ENCODE results near the gene GRM4.
"Not testable (repeated sequence)": the region's sequence is repeated elsewhere in the genome, so short reads cannot be mapped to it uniquely, and the experiment has no call there.

The GRM4 gene

DNA sequence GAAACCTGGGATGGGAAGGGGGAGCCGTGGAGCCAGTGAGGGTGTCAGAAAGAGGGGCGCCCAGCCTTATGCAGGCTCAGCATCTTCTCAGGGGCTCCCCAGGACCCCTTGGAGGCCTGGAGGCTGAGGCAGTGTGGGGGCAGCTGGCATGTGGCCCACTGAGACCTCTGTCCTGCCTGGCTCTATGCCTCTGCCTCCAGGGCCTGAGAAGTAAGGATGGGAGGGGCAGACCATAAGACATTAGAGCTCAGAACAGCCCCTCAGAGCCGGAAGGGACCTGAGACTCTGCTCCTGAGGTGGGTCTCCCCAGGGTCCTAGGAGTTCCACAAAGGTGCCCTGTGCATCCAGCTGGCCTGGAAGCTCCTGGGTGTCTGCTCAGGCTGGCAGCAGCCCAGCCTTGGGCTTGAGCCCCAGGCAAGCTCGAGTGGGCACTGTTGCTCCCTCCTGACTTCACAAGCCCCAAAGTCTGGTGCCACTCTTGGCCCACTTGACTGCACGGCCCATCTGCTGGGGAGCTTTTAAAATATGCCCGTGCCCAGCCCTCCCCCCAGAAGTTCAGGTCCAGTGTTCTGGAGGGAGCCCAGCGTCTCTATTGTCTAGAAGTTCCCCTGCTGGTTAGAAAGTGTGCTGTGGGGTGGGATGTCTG is 126.8 kb downstream of the GRM4 start:
- DNase-seq: no peak

DNA sequence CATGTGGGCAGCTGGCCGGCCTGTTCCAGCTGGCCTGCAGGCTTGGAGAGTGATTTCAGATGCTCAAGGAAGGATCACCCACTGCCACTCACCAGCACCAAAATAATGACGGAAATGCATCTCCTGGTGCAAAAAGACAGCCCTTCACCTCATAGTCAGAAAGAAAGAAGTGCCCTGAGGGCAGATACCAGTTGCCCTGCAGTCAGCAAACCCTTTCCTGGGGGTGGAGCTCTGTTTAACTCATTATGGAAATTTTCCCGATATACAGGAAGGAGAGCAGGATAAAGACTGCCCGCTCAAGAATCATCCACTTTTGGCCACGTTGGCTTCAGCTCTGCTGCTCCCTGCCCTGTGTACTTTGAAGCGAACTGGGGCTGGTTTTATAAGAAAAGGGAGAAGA is 127.9 kb downstream of the GRM4 start:
- no peak for DNase-seq

GRCh38 chr6:34017106-34017805 is 128.6 kb downstream of the GRM4 start:
- no peak for DNase-seq

DNA sequence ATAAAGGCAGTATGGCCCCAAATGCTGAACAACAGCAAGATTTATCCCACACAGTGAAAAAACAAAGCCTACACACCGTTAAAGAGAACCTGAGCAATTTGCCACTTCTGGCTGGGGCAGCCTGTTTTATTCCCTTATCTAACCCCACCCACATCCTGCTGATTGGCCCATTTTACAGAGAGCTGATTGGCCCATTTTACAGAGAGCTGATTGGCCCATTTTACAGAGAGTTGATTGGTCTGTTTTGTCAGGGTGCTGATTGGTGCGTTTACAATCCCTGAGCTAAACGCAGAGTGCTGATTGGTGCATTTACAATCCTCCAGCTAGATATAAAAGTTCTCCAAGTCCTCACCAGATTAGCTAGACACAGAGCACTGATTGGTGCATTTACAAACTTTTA is 129.3 kb downstream of the GRM4 start:
- DNase-seq: not testable (repeated sequence)

DNA sequence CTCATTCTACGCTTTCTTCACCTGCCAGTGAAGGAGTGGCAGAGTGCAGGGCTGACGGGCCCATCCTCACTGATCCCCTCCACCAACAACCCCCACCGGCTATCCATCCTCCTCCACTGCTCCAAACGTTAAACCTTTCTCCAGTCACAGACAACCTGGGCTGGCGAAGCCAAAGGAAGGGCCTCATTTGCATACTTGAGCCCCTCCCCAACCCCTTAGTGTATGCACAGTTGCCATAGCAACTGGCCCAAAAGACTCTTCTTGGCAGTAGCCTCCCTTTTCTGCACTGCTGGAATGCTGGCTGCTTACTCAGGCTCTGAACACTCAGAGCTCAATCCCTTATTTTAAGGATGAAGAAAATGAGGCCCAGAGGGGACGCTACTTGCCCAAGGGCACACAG is 130.3 kb downstream of the GRM4 start:
- DNase-seq: no peak

- no peak for DNase-seq
These were observed 134.6 kb downstream of the GRM4 start for GRCh38 chr6:34011264-34011663.

GRCh38 chr6:34005901-34006531 is 139.9 kb downstream of the GRM4 start:
- DNase-seq: no peak

DNA sequence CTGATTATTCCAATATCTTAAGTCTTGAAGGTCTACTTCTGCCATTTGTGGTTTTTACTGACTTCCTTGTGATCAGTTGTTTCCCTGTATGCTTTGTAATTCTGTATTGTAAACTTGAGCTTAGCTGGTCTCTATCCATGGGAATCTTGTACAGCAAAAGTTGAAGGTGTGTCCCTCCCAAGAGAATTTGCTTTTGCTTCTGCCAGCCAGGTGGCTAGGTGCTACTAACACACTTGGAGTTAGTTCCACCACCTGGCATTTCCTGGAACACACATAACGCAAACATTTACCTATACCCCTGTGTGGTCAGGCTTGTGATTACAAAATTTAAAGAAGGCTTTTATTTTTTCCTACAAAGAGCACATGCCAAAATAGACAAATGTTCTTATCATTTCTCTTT is 141.2 kb downstream of the GRM4 start:
- no peak for DNase-seq

- DNase-seq: no peak
These were observed 141.9 kb downstream of the GRM4 start for GRCh38 chr6:34003962-34004361.

DNA sequence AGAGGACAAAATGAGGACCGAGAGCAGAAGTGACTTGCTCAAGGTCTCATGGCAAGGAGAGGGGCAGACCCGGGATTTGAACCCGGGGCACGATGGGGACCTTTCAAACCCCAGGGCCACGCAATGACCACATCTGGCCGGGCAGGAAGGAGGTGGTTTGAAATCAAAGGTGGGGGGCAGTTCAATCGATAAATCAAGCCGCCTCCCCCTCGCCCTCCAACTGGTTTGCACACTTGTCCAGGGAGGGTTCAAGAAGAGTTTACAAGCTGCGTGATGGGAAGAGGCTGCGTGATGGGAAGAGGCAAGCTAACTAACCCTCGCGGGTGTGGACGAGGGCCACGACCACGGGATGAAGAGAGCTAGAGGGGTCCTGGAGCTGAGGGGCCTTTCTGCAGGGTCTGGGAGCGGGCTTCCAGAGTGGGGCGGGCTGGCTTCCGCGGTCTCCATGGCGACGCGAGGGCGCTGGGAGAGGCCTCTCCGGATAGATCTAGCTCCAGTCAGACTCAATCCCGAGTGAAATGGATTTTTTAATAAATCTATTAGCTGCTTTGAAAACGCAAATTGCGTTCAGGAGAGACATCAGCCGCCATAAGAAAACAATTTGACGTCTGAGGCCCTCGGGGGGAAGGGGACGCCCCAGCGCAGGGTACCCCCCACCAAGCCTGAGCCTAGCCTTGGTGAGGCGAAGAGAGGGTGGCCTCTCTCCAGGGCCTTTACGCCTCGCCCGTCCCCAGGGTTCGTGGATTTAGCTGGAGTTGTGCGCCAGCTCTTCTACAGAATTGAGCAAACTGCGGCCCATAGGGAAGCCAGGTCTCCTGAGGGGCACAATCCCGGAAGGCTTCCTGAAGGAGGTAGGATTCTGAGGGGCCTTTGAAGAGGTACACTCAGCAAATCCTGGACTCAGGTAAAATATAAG is 143.9 kb downstream of the GRM4 start:
- DNase-seq: no peak

GRCh38 chr6:34000281-34000680 is 145.6 kb downstream of the GRM4 start:
- no peak for DNase-seq

DNA sequence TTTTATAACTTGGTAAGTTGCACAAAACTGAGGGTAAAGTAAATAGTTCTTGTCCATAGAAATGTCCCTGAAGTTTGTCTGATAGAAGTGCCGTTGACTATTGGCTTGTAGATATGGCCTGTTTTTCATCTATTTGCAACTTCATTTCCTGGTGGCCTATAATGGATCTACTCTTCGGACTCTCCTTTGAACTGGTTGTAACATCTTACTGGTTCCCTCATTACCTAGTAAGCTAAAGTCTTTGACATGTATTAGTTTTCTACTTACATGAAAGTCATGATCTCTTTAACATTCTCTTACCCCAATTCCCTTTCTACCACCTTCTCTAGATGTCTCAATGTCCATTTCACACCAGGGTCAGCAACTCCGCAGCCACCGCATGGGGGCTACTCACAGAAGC is 146.3 kb downstream of the GRM4 start:
- DNase-seq: no peak

DNA sequence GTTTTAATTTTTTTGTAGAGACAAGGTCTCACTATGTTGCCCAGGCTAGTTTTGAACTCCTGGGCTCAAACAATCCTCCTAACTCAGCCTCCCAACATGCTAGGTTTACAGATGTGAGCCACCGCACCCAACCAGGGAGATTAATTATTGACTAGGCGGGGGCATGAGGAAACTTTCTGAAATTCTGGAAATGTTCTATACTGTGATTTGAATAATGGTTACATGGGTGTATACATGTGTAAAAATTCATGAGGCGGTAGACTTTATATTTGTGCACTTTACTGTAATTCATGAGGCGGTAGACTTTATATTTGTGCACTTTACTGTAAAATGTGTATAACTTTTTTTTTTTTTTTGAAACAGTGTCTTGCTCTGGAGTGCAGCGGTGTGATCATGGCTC is 147.2 kb downstream of the GRM4 start:
- no peak for DNase-seq

DNA sequence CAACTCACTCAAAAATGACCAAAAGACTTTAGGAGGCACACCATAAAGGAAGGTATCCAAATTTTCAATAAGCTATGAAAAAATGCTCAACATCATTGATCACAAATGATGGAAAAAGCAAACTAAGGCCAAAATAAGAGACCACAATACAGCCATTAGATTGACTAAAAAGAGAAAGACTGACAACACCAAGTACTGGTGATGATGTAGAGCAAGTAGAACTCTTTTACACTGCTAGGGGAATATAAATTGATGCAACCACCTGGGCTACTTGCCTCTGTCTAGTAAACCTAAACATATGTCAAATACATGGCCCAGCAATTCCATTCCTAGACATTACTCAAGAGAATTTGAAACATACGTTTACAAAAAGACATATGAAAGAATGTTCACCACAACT is 148.6 kb downstream of the GRM4 start:
- no peak for DNase-seq

DNA sequence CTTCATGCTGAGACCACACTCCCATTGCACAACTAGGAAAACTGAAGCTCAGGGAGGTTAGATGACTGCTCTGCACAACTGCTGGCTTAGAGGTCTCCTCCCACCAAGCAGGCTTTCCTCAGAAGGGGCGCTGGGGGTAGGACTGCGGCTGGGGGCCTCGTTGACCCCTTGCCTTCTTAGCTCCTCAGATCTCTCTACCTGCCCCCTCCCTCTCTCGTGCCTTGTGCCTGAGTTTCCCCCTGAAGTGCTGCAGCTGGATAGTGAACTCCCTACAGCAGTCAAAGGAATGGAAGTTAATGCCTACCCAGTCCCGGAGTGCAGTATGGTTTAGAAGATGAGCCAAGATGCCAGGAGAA is 149.8 kb downstream of the GRM4 start:
- DNase-seq: no peak

GRCh38 chr6:33995309-33996119 is 150.4 kb downstream of the GRM4 start:
- no peak for DNase-seq

- no peak for DNase-seq
These were observed 151.2 kb downstream of the GRM4 start for GRCh38 chr6:33994472-33995308.

DNA sequence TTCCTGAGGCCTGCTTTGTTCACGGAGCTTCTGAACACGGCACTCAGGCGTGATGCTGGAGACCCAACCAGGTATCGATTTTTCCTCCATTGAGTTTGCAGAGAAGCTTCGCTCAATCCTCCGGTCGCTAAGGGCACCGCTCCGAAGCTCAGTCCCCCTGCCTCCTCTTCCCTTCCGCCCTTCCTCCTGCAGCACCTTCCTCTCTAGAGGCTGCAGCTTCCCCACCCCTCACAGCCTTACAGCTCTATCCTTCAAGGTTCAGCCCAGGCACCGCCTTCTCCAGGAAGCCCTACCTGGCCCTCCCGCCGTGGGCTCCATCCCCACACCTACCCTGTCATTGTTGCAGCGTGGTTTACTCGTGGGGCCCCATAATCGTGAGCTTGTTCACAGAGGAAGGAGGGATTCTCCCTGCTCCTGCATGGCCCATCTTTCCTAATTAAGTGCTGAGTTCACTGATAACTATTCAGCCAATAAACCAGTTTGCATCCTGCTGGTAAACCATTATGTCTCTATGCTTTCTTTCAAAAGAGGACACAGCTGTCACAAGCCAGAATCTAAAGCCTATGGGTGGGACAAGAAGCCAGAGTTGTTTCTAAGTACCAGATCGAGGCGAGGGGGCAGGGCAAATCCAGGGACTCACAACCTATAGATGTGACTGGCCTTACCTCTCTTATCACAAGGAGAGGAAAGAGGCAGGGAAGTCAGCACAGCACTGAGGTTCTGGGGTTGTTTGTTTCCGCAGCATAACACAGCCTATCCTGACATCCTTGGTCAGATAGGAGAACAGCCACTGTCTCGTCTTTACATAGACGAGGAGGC is 152.0 kb downstream of the GRM4 start:
- DNase-seq: no peak

DNA sequence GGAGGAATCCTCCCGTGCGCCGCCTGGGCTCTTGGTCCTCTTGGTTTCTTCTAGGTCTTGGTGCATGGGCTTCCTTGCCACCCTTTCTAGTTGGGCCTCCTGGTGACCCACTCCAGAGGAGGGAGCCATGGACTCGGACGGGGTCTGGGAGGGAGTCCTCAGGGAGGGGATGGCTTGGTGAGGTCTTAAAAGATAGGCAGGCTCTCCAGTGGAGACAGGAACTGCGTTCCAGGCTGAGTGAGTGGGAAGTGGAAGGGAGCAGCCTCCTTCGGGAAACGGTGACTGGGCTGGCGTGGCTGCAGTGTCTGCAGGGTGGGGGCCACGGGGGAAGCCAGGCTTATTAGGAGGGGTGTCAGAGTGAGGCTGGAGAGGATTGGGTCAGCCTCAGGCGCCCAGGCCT is 152.8 kb downstream of the GRM4 start:
- DNase-seq: no peak

DNA sequence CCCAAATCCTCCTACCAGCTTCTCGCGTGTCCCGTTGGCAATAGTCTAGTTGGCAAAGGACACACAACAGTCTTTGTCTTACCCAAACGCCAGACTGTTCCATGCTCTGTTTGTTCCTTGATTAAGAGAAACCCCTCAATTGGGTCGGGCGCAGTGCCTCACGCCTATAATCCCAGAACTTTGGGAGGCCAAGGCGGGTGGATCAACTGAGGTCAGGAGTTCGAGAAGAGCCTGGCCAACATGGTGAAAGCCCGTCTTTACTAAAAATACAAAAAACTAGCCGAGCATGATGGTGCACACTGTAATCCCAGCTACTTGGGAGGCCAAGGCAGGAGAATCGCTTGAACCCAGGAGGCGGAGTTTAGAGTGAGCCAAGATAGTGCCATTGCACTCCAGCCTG is 153.7 kb downstream of the GRM4 start:
- DNase-seq: no peak

DNA sequence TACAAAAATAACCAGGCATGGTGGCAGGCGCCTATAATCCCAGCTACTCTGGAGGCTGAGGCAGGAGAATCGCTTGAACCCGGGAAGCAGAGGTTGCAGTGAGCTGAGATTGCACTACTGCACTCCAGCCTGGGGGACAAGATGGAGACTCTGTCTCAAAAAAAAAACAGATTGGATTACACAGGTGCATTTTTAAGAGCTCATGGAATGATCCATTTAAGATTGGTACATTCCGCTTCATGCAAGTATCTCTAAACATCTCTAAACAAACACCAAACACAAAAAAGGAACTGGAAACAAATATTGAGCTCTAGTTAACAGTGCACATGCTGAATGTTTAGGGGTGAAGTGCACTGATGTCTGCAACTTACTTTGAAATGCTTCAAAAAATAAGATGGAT is 154.3 kb downstream of the GRM4 start:
- no peak for DNase-seq
